HUES48 (cell line): ENCODE measurements around the gene LCE1D.

Experiments used
- H3K27ac ChIP-seq: one replicate; pipeline ENCODE4 v1.7.0; 2013; ENCODE audit warnings: low read depth, low read length, inconsistent platforms
- H3K27me3 ChIP-seq: 2 replicates; pipeline ENCODE4 v1.6.1; 2013; ENCODE audit warnings: mild to moderate bottlenecking, low read length; ENCODE audit not compliant: control insufficient read depth, insufficient read depth
- H3K36me3 ChIP-seq: 2 replicates; pipeline ENCODE4 v1.6.1; 2013; ENCODE audit warnings: low read length; ENCODE audit not compliant: control insufficient read depth, insufficient read depth
- H3K4me1 ChIP-seq: 2 replicates; pipeline ENCODE4 v1.6.1; 2013; ENCODE audit warnings: mild to moderate bottlenecking, low read length; ENCODE audit not compliant: control insufficient read depth, insufficient read depth
- H3K4me3 ChIP-seq: 2 replicates; pipeline ENCODE4 v1.5.1; 2013; ENCODE audit warnings: mild to moderate bottlenecking, low read depth, low read length
- H3K9ac ChIP-seq: 2 replicates; pipeline ENCODE4 v1.6.1; 2013; ENCODE audit warnings: mild to moderate bottlenecking, low read depth, low read length, moderate library complexity
- H3K9me3 ChIP-seq: 2 replicates; pipeline ENCODE4 v1.6.1; 2013; ENCODE audit warnings: low read length; ENCODE audit not compliant: control insufficient read depth, insufficient read depth

LCE1D gene

DNA sequence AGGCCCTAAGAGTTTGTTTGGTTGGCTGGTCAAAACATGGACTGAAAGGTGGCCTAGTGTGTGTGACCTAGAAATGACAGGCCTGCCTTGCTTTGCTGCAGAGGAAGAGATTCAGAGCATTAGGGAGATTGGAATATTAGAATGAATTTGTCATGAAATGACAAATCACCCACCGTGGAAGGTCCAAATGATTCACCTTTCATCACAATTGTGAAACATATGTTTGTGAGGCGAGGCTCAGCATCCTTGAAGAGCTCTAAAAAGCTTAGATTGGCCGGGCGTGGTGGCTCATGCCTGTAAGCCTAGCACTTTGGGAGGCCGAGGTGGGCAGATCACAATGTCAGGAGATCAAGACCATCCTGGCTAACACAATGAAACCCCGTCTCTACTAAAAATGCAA is 20.8 kb downstream of the LCE1D start:
- peaks cover 77% of the 10 kb centered on the region for H3K9me3 ChIP-seq
- no peaks in the 10 kb centered on the region for H3K4me1 ChIP-seq
- H3K4me3 ChIP-seq: no peak overlapping the region
- no peaks in the 10 kb centered on the region for H3K36me3 ChIP-seq
- no peak overlapping the region for H3K27ac ChIP-seq
- H3K9ac ChIP-seq: no peak overlapping the region
- no peaks in the 10 kb centered on the region for H3K27me3 ChIP-seq

DNA sequence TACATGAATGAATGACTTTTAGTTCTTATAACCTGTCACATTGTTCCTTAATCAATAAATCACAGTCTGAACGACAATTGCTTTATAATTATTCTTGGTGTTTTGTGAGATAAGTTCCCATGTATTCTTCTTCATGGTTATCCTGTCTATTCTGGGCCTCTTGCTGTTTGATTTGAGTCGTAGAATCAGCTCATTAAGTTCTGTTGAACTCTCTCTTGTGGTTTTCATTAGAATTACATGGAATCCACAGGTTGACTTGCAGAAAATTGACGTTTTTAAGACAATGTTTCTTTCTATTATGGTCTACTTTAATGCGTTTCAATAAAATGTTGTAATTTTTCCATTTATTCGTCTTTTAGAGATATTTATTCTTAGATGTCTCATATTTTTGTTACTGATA is 26.8 kb downstream of the LCE1D start:
- Histone ChIP-seq H3K27ac (no peak overlapping the region), H3K9me3 (peaks cover 75% of the 10 kb centered on the region), H3K9ac (no peak overlapping the region), H3K4me3 (no peak overlapping the region), H3K4me1 (no peaks in the 10 kb centered on the region), H3K27me3 (no peaks in the 10 kb centered on the region), H3K36me3 (no peaks in the 10 kb centered on the region)

DNA sequence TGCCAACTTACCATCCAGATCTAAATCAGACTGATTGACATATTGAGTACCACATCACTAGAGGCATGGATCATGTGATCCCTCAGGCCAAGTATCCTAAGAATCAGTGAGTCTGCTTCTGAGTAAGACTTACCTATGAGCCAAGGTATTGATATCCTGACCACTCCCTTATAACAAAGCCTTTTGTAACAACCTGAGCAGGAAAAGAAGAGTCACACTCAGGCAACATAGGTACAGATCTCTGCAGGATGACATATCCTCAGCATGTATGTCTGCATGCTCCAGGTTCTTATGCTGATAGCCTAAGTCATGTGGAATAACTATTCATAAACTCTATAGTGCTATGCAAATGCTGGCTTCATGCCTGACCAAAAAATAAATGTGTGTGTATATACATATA is 28.4 kb downstream of the LCE1D start:
- Histone ChIP-seq H3K9ac (no peak overlapping the region), H3K4me1 (no peaks in the 10 kb centered on the region), H3K27me3 (no peaks in the 10 kb centered on the region), H3K4me3 (no peak overlapping the region), H3K36me3 (no peaks in the 10 kb centered on the region), H3K9me3 (peaks cover 78% of the 10 kb centered on the region), H3K27ac (no peak overlapping the region)

DNA sequence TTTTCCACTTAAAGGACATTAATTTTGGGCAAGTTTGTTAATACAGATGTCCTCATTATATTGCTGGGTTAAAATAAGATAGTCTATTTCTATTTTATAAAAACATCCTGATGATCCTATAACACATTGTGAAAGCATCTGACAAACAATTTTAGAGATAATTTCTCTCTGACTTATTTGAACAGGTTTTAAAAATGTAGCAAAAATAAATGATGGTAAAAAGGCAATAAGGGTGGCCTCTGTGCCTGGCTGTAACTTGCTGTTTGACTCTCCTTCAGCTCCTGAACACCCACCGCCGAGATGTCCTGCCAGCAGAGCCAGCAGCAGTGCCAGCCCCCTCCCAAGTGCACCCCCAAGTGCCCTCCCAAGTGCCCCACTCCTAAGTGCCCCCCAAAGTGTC is 30.7 kb downstream of the LCE1D start, which contains the start of gene LCE1A:
TSS of gene LCE1A (plus strand) at position 301 of the 400 bp plus-strand sequence. CDS start at position 301, 0 bp downstream.
- no peak within 1 kb of the TSS for H3K9ac ChIP-seq
- H3K27ac ChIP-seq: no peak within 1 kb of the TSS
- H3K4me3 ChIP-seq: no peak within 1 kb of the TSS
- no peaks in the 10 kb centered on the region for H3K4me1 ChIP-seq
- H3K36me3 ChIP-seq: no peaks in the 10 kb centered on the region
- H3K9me3 ChIP-seq: peaks cover 80% of the 10 kb centered on the region
- no peaks in the 10 kb centered on the region for H3K27me3 ChIP-seq

DNA sequence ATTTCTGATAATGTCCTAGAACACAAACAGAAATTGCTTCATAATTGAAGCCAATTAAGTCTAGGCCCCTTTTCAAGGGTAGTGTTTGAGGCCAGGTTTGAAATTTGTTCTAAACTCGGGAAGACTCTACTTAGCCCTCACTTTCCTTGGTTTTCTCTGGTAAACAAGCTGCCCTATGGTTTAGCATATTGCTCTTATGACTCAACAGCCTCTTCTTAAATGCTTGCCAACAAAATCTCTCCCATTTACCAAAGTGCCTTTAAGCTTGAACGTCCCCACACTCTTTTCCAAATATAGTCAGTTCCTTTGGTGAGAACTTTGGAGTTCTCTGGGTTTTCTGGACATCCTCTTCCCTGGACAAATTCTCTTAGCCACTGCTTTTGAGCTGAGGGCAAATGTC is 40.3 kb downstream of the LCE1D start:
- Histone ChIP-seq H3K36me3 (no peaks in the 10 kb centered on the region), H3K4me1 (no peaks in the 10 kb centered on the region), H3K4me3 (no peak overlapping the region), H3K9ac (no peak overlapping the region), H3K9me3 (peaks cover 48% of the 10 kb centered on the region), H3K27ac (no peak overlapping the region), H3K27me3 (no peaks in the 10 kb centered on the region)

- Histone ChIP-seq H3K27me3 (no peaks in the 10 kb centered on the region), H3K36me3 (no peaks in the 10 kb centered on the region), H3K4me3 (no peak within 1 kb of the TSS), H3K9me3 (peaks cover 84% of the 10 kb centered on the region), H3K27ac (no peak within 1 kb of the TSS), H3K4me1 (no peaks in the 10 kb centered on the region), H3K9ac (no peak within 1 kb of the TSS)
These were observed 46.0 kb downstream of the LCE1D start, which contains the start of gene LCE6A for GRCh38 chr1:152842556-152842955. Gene LCE6A, plus strand, starts transcription at chr1:152842856. Its CDS starts 665 bp downstream, at chr1:152843521.
